Measurements from ENCODE around the gene ARHGEF28. TPM values are rescaled to one million over a fixed set of nuclear protein-coding genes. Genes with fewer than 3 reads are reported as not detected.

The ARHGEF28 gene
- total and polyA plus RNA-seq, 4 donors = 4.8 to 27.8 (median 12.7) TPM

- DNase-seq (no peak), ATAC-seq (ENCODE audit: low FRiP score) (no peak)
- peaks cover 2 to 3% of the 10 kb centered on the region in 2 donors for H3K36me3 ChIP-seq (ENCODE audit: control insufficient read depth in 1 of 2, insufficient read depth in 2 of 2, low read length in 1 of 2)
- no peaks in the 10 kb centered on the region for H3K4me1 ChIP-seq (ENCODE audit: control insufficient read depth in 1 of 2, insufficient read depth in 2 of 2, low read length in 2 of 2)
- H3K27ac ChIP-seq (ENCODE audit: low read depth in 1 of 2, low read length in 2 of 2) = no peak overlapping the region
- intact Hi-C loops (cut with DNase I) = no loop called here
- H3K9me3 ChIP-seq (ENCODE audit: control insufficient read depth, low read length) = no peaks in the 10 kb centered on the region
- no peak overlapping the region for H3K4me3 ChIP-seq (ENCODE audit: low read length in 2 of 2)
- no peaks in the 10 kb centered on the region for H3K27me3 ChIP-seq (ENCODE audit: control insufficient read depth in 1 of 2, insufficient read depth in 2 of 2, low read length in 1 of 2)
- WGBS, 2 donors = 95 to 97% methylated on average over 6 of the region's 6 CpGs
Observed at GRCh38 chr5:73892218-73892617, 266.2 kb downstream of the ARHGEF28 start.

GRCh38 chr5:73892806-73893205 is 266.8 kb downstream of the ARHGEF28 start:
- Histone ChIP-seq H3K9me3 (ENCODE audit: control insufficient read depth, low read length) (no peaks in the 10 kb centered on the region), H3K36me3 (ENCODE audit: control insufficient read depth in 1 of 2, insufficient read depth in 2 of 2, low read length in 1 of 2) (peaks cover 2 to 3% of the 10 kb centered on the region in 2 donors), H3K4me3 (ENCODE audit: low read length in 2 of 2) (no peak overlapping the region), H3K4me1 (ENCODE audit: control insufficient read depth in 1 of 2, insufficient read depth in 2 of 2, low read length in 2 of 2) (no peaks in the 10 kb centered on the region), H3K27me3 (ENCODE audit: control insufficient read depth in 1 of 2, insufficient read depth in 2 of 2, low read length in 1 of 2) (no peaks in the 10 kb centered on the region), H3K27ac (ENCODE audit: low read depth in 1 of 2, low read length in 2 of 2) (no peak overlapping the region)
- ATAC-seq (ENCODE audit: low FRiP score) (no peak), DNase-seq (no peak)
- WGBS, 2 donors = 18 to 20% methylated on average over 1 of the region's 1 CpG
- intact Hi-C loops (cut with DNase I) = no loop called here

- Histone ChIP-seq H3K27me3 (ENCODE audit: control insufficient read depth in 1 of 2, insufficient read depth in 2 of 2, low read length in 1 of 2) (no peaks in the 10 kb centered on the region), H3K4me3 (ENCODE audit: low read length in 2 of 2) (no peak overlapping the region), H3K27ac (ENCODE audit: low read depth in 1 of 2, low read length in 2 of 2) (no peak overlapping the region), H3K9me3 (ENCODE audit: control insufficient read depth, low read length) (no peaks in the 10 kb centered on the region), H3K4me1 (ENCODE audit: control insufficient read depth in 1 of 2, insufficient read depth in 2 of 2, low read length in 2 of 2) (no peaks in the 10 kb centered on the region), H3K36me3 (ENCODE audit: control insufficient read depth in 1 of 2, insufficient read depth in 2 of 2, low read length in 1 of 2) (peaks cover 2 to 3% of the 10 kb centered on the region in 2 donors)
- WGBS, 2 donors = 78 to 88% methylated on average over 2 of the region's 2 CpGs
- intact Hi-C loops (cut with DNase I) = no loop called here
- DNase-seq (no peak), ATAC-seq (ENCODE audit: low FRiP score) (no peak)
Observed at GRCh38 chr5:73893813-73894212, 267.8 kb downstream of the ARHGEF28 start.

- H3K4me1 ChIP-seq (ENCODE audit: control insufficient read depth in 1 of 2, insufficient read depth in 2 of 2, low read length in 2 of 2) = no peaks in the 10 kb centered on the region
- 84 to 96% methylated on average over 6 of the region's 6 CpGs for WGBS, 2 donors
- no peaks in the 10 kb centered on the region for H3K9me3 ChIP-seq (ENCODE audit: control insufficient read depth, low read length)
- H3K4me3 ChIP-seq (ENCODE audit: low read length in 2 of 2) = no peak overlapping the region
- no peaks in the 10 kb centered on the region for H3K27me3 ChIP-seq (ENCODE audit: control insufficient read depth in 1 of 2, insufficient read depth in 2 of 2, low read length in 1 of 2)
- H3K27ac ChIP-seq (ENCODE audit: low read depth in 1 of 2, low read length in 2 of 2) = no peak overlapping the region
- intact Hi-C loops (cut with DNase I) = no loop called here
- DNase-seq = no peak
- ATAC-seq (ENCODE audit: low FRiP score) = no peak
- H3K36me3 ChIP-seq (ENCODE audit: control insufficient read depth in 1 of 2, insufficient read depth in 2 of 2, low read length in 1 of 2) = peaks cover 2 to 3% of the 10 kb centered on the region in 2 donors
Observed at GRCh38 chr5:73894860-73895259, 268.9 kb downstream of the ARHGEF28 start.

- no peak overlapping the region for H3K27ac ChIP-seq (ENCODE audit: low read depth in 1 of 2, low read length in 2 of 2)
- H3K27me3 ChIP-seq (ENCODE audit: control insufficient read depth in 1 of 2, insufficient read depth in 2 of 2, low read length in 1 of 2) = no peaks in the 10 kb centered on the region
- WGBS, 2 donors = 95 to 97% methylated on average over 4 of the region's 4 CpGs
- no peak for DNase-seq
- intact Hi-C loops (cut with DNase I) = no loop called here
- H3K4me3 ChIP-seq (ENCODE audit: low read length in 2 of 2) = no peak overlapping the region
- H3K9me3 ChIP-seq (ENCODE audit: control insufficient read depth, low read length) = no peaks in the 10 kb centered on the region
- no peaks in the 10 kb centered on the region for H3K4me1 ChIP-seq (ENCODE audit: control insufficient read depth in 1 of 2, insufficient read depth in 2 of 2, low read length in 2 of 2)
- H3K36me3 ChIP-seq (ENCODE audit: control insufficient read depth in 1 of 2, insufficient read depth in 2 of 2, low read length in 1 of 2) = peaks cover 2% of the 10 kb centered on the region in 2 donors
- no peak for ATAC-seq (ENCODE audit: low FRiP score)
Observed at GRCh38 chr5:73895471-73895870, 269.5 kb downstream of the ARHGEF28 start.

GRCh38 chr5:73896097-73896496 is 270.1 kb downstream of the ARHGEF28 start:
- Histone ChIP-seq H3K9me3 (ENCODE audit: control insufficient read depth, low read length) (no peaks in the 10 kb centered on the region), H3K4me1 (ENCODE audit: control insufficient read depth in 1 of 2, insufficient read depth in 2 of 2, low read length in 2 of 2) (no peaks in the 10 kb centered on the region), H3K4me3 (ENCODE audit: low read length in 2 of 2) (no peak overlapping the region), H3K27me3 (ENCODE audit: control insufficient read depth in 1 of 2, insufficient read depth in 2 of 2, low read length in 1 of 2) (no peaks in the 10 kb centered on the region), H3K27ac (ENCODE audit: low read depth in 1 of 2, low read length in 2 of 2) (no peak overlapping the region), H3K36me3 (ENCODE audit: control insufficient read depth in 1 of 2, insufficient read depth in 2 of 2, low read length in 1 of 2) (peaks cover 2% of the 10 kb centered on the region in 2 donors)
- ATAC-seq (ENCODE audit: low FRiP score) (no peak), DNase-seq (no peak)
- intact Hi-C loops (cut with DNase I) = no loop called here
- WGBS, 2 donors = 71 to 91% methylated on average over 3 of the region's 3 CpGs

GRCh38 chr5:73896668-73897067 is 270.7 kb downstream of the ARHGEF28 start:
- no peak for ATAC-seq (ENCODE audit: low FRiP score)
- no peak for DNase-seq
- no peak overlapping the region for H3K27ac ChIP-seq (ENCODE audit: low read depth in 1 of 2, low read length in 2 of 2)
- 95 to 96% methylated on average over 12 of the region's 12 CpGs for WGBS, 2 donors
- H3K4me3 ChIP-seq (ENCODE audit: low read length in 2 of 2) = no peak overlapping the region
- H3K4me1 ChIP-seq (ENCODE audit: control insufficient read depth in 1 of 2, insufficient read depth in 2 of 2, low read length in 2 of 2) = no peaks in the 10 kb centered on the region
- peaks cover 2% of the 10 kb centered on the region in 2 donors for H3K36me3 ChIP-seq (ENCODE audit: control insufficient read depth in 1 of 2, insufficient read depth in 2 of 2, low read length in 1 of 2)
- no peaks in the 10 kb centered on the region for H3K9me3 ChIP-seq (ENCODE audit: control insufficient read depth, low read length)
- H3K27me3 ChIP-seq (ENCODE audit: control insufficient read depth in 1 of 2, insufficient read depth in 2 of 2, low read length in 1 of 2) = no peaks in the 10 kb centered on the region
- intact Hi-C loops (cut with DNase I) = no loop called here

GRCh38 chr5:73897893-73898292 is 271.9 kb downstream of the ARHGEF28 start:
- intact Hi-C loops (cut with DNase I) = no loop called here
- WGBS, 2 donors = 74 to 77% methylated on average over 5 of the region's 5 CpGs

GRCh38 chr5:73899055-73899454 is 273.1 kb downstream of the ARHGEF28 start:
- Histone ChIP-seq H3K36me3 (ENCODE audit: control insufficient read depth in 1 of 2, insufficient read depth in 2 of 2, low read length in 1 of 2) (peaks cover 2% of the 10 kb centered on the region in 2 donors), H3K4me3 (ENCODE audit: low read length in 2 of 2) (no peak overlapping the region), H3K27me3 (ENCODE audit: control insufficient read depth in 1 of 2, insufficient read depth in 2 of 2, low read length in 1 of 2) (no peaks in the 10 kb centered on the region), H3K9me3 (ENCODE audit: control insufficient read depth, low read length) (no peaks in the 10 kb centered on the region), H3K4me1 (ENCODE audit: control insufficient read depth in 1 of 2, insufficient read depth in 2 of 2, low read length in 2 of 2) (no peaks in the 10 kb centered on the region), H3K27ac (ENCODE audit: low read depth in 1 of 2, low read length in 2 of 2) (no peak overlapping the region)
- DNase-seq (no peak), ATAC-seq (ENCODE audit: low FRiP score) (no peak)
- 86 to 90% methylated on average over 9 of the region's 9 CpGs for WGBS, 2 donors
- intact Hi-C loops (cut with DNase I) = no loop called here

More at GRCh38 chr5:73897893-73898292, 271.9 kb downstream of the ARHGEF28 start:
- Histone ChIP-seq H3K27ac (ENCODE audit: low read depth in 1 of 2, low read length in 2 of 2) (no peak overlapping the region), H3K4me1 (ENCODE audit: control insufficient read depth in 1 of 2, insufficient read depth in 2 of 2, low read length in 2 of 2) (no peaks in the 10 kb centered on the region), H3K4me3 (ENCODE audit: low read length in 2 of 2) (no peak overlapping the region), H3K9me3 (ENCODE audit: control insufficient read depth, low read length) (no peaks in the 10 kb centered on the region), H3K36me3 (ENCODE audit: control insufficient read depth in 1 of 2, insufficient read depth in 2 of 2, low read length in 1 of 2) (peaks cover 2% of the 10 kb centered on the region in 2 donors), H3K27me3 (ENCODE audit: control insufficient read depth in 1 of 2, insufficient read depth in 2 of 2, low read length in 1 of 2) (no peaks in the 10 kb centered on the region)
- DNase-seq (no peak), ATAC-seq (ENCODE audit: low FRiP score) (no peak)
